MCF 10A (cell line): ENCODE measurements around the gene UPK2. TPM values are rescaled to one million over a fixed set of nuclear protein-coding genes. Genes with fewer than 3 reads are reported as not detected.
"Not testable (repeated sequence)": the region's sequence is repeated elsewhere in the genome, so short reads cannot be mapped to it uniquely, and the experiment has no call there.

Experiments used
- BruUV-seq: library from RNA; stranded (reverse); fragments of 400-500 nt; replicated peaks from 2 replicates; lab custom pipeline; 2021; lab: Mats Ljungman, UMichigan
- CTCF ChIA-PET: fragments of 300-600 bp; sonication (Branson Sonifier 250); formaldehyde crosslinking; extraction: SDS; loops from one replicate; lab custom pipeline; 2021; ENCODE audit warnings: antibody characterized with exemption, inconsistent platforms; lab: Yijun Ruan, JAX
- POLR2A ChIA-PET: fragments of 300-600, 350-650 bp; sonication (Branson Sonifier 250); formaldehyde crosslinking; extraction: SDS; loops from one replicate; lab custom pipeline; 2020; ENCODE audit warnings: antibody characterized with exemption, inconsistent platforms; lab: Yijun Ruan, JAX
- DNase-seq: peaks from one replicate; pipeline ENCODE4 v3.0.0-alpha.2; 2018; ENCODE audit not compliant: unreplicated experiment
- H3K27ac Mint-ChIP-seq: one replicate; pipeline ENCODE4 v1.8.0; 2022; ENCODE audit warnings: mild to moderate bottlenecking, low read depth, mixed read lengths; ENCODE audit not compliant: unreplicated experiment
- H3K27me3 Mint-ChIP-seq: one replicate; pipeline ENCODE4 v1.8.0; 2022; ENCODE audit warnings: mixed read lengths; ENCODE audit not compliant: insufficient read depth, unreplicated experiment
- H3K36me3 Mint-ChIP-seq: one replicate; pipeline ENCODE4 v1.8.0; 2022; ENCODE audit warnings: mild to moderate bottlenecking, moderate library complexity, mixed read lengths; ENCODE audit not compliant: insufficient read depth, unreplicated experiment
- H3K4me1 Mint-ChIP-seq: one replicate; pipeline ENCODE4 v1.8.0; 2022; ENCODE audit warnings: mixed read lengths; ENCODE audit not compliant: insufficient read depth, unreplicated experiment
- H3K4me3 Mint-ChIP-seq: one replicate; pipeline ENCODE4 v1.8.0; 2022; ENCODE audit warnings: mild to moderate bottlenecking, moderate library complexity, mixed read lengths; ENCODE audit not compliant: unreplicated experiment
- H3K9me3 Mint-ChIP-seq: one replicate; pipeline ENCODE4 v1.8.0; 2022; ENCODE audit warnings: mixed read lengths; ENCODE audit not compliant: unreplicated experiment
- intact Hi-C: fragments of 100-400 bp; cut with micrococcal nuclease; formaldehyde crosslinking; loops from 2 replicates; pipeline ENCODE4 v1.14.1; 2022
- total RNA-seq: library from RNA; stranded (reverse); gene quantifications from 2 replicates; pipeline ENCODE4 v1.2.3, GENCODE V29; 2022
- TF ChIP-seq, protein P1 (sequence below): fragments of 200-600 bp; IDR thresholded peaks from one replicate; pipeline ENCODE4 v1.8.0; 2022; ENCODE audit warnings: antibody characterized with exemption, mild to moderate bottlenecking; ENCODE audit not compliant: unreplicated experiment

The UPK2 gene
- total RNA-seq, 1 experiment from 2014 or later = not detected

DNA sequence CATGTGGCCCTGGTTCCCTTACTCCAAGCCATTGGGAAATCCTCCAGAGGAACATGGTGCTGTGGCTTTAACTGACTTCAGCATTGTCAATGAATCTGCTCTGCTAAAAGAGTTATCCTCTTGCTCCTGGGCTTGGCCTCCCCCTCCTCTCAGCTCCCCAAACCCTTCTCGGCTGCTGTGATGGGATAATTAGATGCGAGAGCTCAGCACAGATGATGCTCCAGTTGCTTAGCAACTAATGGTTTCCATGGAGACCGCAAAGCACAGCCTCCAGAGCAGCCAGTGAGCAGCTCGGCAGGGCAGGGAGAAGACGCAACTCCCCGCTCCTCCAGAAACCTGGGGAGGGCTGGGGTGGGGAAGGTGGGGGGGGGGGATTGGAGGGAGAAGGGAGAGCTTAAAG, 2.8 kb upstream of the UPK2 start:
- H3K36me3 Mint-ChIP-seq = no peaks in the 10 kb centered on the region
- H3K4me1 Mint-ChIP-seq = peaks cover 8% of the 10 kb centered on the region
- H3K27me3 Mint-ChIP-seq = peaks cover 12% of the 10 kb centered on the region
- intact Hi-C loops = no loop called here
- DNase-seq = no peak
- ChIA-PET CTCF (interaction anchor here (0.5 to 1.2 kb wide), 4 partner anchors 23 to 163 kb away, joined by 3 to 4 read pairs (median 3); partner anchors contain the start of gene DDX6), POLR2A (interaction anchor here (0.9 kb wide), 1 partner anchor 41 kb away, joined by 3 read pairs; no protein-coding TSS in a partner anchor)
- no peak overlapping the region for H3K4me3 Mint-ChIP-seq
- TF ChIP-seq, protein P1, sequence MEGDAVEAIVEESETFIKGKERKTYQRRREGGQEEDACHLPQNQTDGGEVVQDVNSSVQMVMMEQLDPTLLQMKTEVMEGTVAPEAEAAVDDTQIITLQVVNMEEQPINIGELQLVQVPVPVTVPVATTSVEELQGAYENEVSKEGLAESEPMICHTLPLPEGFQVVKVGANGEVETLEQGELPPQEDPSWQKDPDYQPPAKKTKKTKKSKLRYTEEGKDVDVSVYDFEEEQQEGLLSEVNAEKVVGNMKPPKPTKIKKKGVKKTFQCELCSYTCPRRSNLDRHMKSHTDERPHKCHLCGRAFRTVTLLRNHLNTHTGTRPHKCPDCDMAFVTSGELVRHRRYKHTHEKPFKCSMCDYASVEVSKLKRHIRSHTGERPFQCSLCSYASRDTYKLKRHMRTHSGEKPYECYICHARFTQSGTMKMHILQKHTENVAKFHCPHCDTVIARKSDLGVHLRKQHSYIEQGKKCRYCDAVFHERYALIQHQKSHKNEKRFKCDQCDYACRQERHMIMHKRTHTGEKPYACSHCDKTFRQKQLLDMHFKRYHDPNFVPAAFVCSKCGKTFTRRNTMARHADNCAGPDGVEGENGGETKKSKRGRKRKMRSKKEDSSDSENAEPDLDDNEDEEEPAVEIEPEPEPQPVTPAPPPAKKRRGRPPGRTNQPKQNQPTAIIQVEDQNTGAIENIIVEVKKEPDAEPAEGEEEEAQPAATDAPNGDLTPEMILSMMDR = no peak
- H3K9me3 Mint-ChIP-seq = no peaks in the 10 kb centered on the region
- BruUV-seq = no TSS peak
- no peak overlapping the region for H3K27ac Mint-ChIP-seq

DNA sequence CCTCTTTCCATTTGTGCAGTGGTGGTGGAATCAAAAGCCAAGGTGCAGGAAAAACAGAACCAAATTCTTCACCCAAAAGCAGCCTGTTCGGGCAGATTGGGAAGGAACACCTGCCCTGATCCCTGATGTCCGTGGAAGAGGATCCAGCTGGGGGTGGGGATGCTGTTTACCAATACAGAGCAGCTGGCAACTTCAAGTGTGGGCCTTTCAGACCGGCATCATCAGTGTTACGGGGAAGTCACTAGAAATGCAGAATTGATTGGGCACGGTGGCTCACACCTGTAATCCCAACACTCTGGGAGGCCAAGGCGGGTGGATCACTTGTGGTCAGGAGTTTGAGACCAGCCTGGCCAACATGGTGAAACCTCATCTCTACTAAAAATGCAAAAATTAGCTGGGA, 2.1 kb upstream of the UPK2 start:
- H3K4me1 Mint-ChIP-seq, H3K9me3 Mint-ChIP-seq, H3K36me3 Mint-ChIP-seq, H3K27ac Mint-ChIP-seq, DNase-seq, intact Hi-C loops, BruUV-seq, POLR2A ChIA-PET, H3K4me3 Mint-ChIP-seq: not testable (repeated sequence)
- CTCF ChIA-PET = interaction anchor here (1.1 kb wide), 3 partner anchors 11 to 264 kb away, joined by 3 to 5 read pairs (median 3); no protein-coding TSS in a partner anchor
- peaks cover 12% of the 10 kb centered on the region for H3K27me3 Mint-ChIP-seq

DNA sequence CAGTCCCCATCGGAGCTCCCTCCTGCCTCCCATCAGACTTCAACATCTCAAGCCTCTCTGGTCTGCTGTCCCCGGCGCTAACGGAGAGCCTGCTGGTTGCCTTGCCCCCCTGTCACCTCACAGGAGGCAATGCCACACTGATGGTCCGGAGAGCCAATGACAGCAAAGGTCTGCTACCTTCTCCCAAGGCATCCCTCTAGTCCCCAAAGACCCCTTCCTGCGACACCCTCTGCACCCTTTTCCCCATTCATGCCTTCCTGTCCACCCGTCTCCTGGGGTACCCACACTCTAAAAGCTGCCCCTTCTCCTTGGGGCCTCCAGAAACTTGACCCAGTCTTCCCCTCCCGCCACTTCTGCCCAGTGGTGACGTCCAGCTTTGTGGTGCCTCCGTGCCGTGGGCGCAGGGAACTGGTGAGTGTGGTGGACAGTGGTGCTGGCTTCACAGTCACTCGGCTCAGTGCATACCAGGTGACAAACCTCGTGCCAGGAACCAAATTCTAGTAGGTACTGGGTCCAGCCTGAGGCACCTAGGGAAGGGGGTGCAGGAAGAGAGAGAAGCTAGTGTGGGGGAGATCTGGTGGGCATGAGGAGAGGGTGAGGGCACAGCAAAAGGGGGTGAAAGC, 860 bp downstream of the UPK2 start:
- ChIA-PET CTCF (interaction anchor here (0.6 to 2.7 kb wide), 25 partner anchors 9 to 363 kb away, joined by 3 to 18 read pairs (median 4); no protein-coding TSS in a partner anchor), POLR2A (interaction anchor here (0.6 to 1.7 kb wide), 3 partner anchors 13 to 166 kb away, joined by 3 to 4 read pairs (median 4); partner anchors contain the start of gene DDX6)
- intact Hi-C loops = loop anchor here (1.0 to 5.0 kb wide), 6 partner anchors 28 to 350 kb away; partner anchors contain the start of gene PHLDB1
- no peak for DNase-seq
- TF ChIP-seq, protein P1 = no peak
- Mint-ChIP-seq H3K4me1 (peaks cover 8% of the 10 kb centered on the region), H3K27me3 (peaks cover 12% of the 10 kb centered on the region), H3K9me3 (no peaks in the 10 kb centered on the region), H3K36me3 (no peaks in the 10 kb centered on the region), H3K4me3 (no peak overlapping the region), H3K27ac (no peak overlapping the region)
- no TSS peak for BruUV-seq

DNA sequence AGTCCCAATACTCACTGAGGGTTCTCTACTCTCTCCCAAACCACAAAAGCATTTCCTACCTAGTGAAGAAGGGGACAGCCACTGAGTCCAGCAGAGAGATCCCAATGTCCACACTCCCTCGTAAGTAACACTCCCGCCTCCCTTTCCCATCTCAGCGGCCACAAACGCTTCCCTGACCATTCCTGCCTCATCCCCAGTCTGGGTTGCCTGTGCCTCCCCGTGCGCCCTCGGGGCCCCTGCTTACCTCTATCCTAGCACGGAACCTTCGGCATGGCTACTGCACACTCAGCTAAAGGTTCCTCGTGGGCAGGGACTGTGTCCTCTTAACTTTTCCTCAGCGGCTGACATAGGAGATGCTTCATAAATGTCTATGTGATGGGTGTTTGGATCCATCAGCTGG, 1.5 kb downstream of the UPK2 start:
- Mint-ChIP-seq H3K27ac (no peak overlapping the region), H3K4me1 (peaks cover 8% of the 10 kb centered on the region), H3K9me3 (no peaks in the 10 kb centered on the region), H3K4me3 (no peak overlapping the region), H3K27me3 (peaks cover 12% of the 10 kb centered on the region), H3K36me3 (no peaks in the 10 kb centered on the region)
- intact Hi-C loops = loop anchor here (2.0 to 5.0 kb wide), 2 partner anchors 29 to 350 kb away; partner anchors contain the start of gene PHLDB1
- CTCF ChIA-PET = interaction anchor here (0.6 to 2.7 kb wide), 24 partner anchors 9 to 362 kb away, joined by 3 to 18 read pairs (median 4); no protein-coding TSS in a partner anchor
- POLR2A ChIA-PET = interaction anchor here (1.4 to 1.7 kb wide), 2 partner anchors 29 to 167 kb away, joined by 4 read pairs; partner anchors contain the start of gene DDX6
- no peak for DNase-seq
- BruUV-seq = no TSS peak
- TF ChIP-seq, protein P1 = no peak
